ENCODE results near the gene VEPH1. TPM values are rescaled to one million over a fixed set of nuclear protein-coding genes. Genes with fewer than 3 reads are reported as not detected.

Gene VEPH1
- total and polyA plus RNA-seq, 9 of the 15 experiments (the other 6 are each of a cell fraction or from before 2014, with no cell fraction given), result 4.5 to 15.6 (median 5.8) TPM

GRCh38 chr3:157300981-157301663, 202.1 kb downstream of the VEPH1 start (continued):
- no peak for TF ChIP-seq ARHGAP35 (IDR thresholded peaks at IDR 0.05; ENCODE audit: partially characterized antibody)
- TF ChIP-seq HBP1 (CRISPR knock-in tag; IDR thresholded peaks at IDR 0.05), result 0 out of 2 replicates have a peak, but pooled peaks have one; percentile 20
- no peak for TF ChIP-seq ESRRB (CRISPR knock-in tag; IDR thresholded peaks at IDR 0.05; ENCODE audit: borderline replicate concordance)
- 0 out of 2 replicates have a peak, but pooled peaks have one; percentile 34 for TF ChIP-seq ZNF197 (CRISPR knock-in tag; IDR thresholded peaks at IDR 0.05; ENCODE audit: low read depth)
- peak; percentile 85 for TF ChIP-seq ZNF311 (CRISPR knock-in tag; IDR thresholded peaks at IDR 0.05)
- TF ChIP-seq, protein P1, sequence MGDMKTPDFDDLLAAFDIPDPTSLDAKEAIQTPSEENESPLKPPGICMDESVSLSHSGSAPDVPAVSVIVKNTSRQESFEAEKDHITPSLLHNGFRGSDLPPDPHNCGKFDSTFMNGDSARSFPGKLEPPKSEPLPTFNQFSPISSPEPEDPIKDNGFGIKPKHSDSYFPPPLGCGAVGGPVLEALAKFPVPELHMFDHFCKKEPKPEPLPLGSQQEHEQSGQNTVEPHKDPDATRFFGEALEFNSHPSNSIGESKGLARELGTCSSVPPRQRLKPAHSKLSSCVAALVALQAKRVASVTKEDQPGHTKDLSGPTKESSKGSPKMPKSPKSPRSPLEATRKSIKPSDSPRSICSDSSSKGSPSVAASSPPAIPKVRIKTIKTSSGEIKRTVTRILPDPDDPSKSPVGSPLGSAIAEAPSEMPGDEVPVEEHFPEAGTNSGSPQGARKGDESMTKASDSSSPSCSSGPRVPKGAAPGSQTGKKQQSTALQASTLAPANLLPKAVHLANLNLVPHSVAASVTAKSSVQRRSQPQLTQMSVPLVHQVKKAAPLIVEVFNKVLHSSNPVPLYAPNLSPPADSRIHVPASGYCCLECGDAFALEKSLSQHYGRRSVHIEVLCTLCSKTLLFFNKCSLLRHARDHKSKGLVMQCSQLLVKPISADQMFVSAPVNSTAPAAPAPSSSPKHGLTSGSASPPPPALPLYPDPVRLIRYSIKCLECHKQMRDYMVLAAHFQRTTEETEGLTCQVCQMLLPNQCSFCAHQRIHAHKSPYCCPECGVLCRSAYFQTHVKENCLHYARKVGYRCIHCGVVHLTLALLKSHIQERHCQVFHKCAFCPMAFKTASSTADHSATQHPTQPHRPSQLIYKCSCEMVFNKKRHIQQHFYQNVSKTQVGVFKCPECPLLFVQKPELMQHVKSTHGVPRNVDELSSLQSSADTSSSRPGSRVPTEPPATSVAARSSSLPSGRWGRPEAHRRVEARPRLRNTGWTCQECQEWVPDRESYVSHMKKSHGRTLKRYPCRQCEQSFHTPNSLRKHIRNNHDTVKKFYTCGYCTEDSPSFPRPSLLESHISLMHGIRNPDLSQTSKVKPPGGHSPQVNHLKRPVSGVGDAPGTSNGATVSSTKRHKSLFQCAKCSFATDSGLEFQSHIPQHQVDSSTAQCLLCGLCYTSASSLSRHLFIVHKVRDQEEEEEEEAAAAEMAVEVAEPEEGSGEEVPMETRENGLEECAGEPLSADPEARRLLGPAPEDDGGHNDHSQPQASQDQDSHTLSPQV (IDR thresholded peaks at IDR 0.05), result peak; percentile 12; the same call in 1 of the 2 replicates
- no peak for TF ChIP-seq CBX1 (IDR thresholded peaks at IDR 0.05; ENCODE audit: low read depth)
- peak; percentile 41 for TF ChIP-seq ZNF589 (CRISPR knock-in tag; IDR thresholded peaks at IDR 0.05; ENCODE audit: low read depth)
- TF ChIP-seq KAT7 (CRISPR knock-in tag; IDR thresholded peaks at IDR 0.05; ENCODE audit: borderline replicate concordance), result no peak
- no peak for TF ChIP-seq NONO (IDR thresholded peaks at IDR 0.05; ENCODE audit: low read depth in 2 of 2, low read length in 1 of 2)
- TF ChIP-seq NR4A1 (CRISPR knock-in tag; IDR thresholded peaks at IDR 0.05), result no peak
- peak; percentile 83 for TF ChIP-seq NR4A1 (tag; IDR thresholded peaks at IDR 0.05)
- TF ChIP-seq, protein P2, sequence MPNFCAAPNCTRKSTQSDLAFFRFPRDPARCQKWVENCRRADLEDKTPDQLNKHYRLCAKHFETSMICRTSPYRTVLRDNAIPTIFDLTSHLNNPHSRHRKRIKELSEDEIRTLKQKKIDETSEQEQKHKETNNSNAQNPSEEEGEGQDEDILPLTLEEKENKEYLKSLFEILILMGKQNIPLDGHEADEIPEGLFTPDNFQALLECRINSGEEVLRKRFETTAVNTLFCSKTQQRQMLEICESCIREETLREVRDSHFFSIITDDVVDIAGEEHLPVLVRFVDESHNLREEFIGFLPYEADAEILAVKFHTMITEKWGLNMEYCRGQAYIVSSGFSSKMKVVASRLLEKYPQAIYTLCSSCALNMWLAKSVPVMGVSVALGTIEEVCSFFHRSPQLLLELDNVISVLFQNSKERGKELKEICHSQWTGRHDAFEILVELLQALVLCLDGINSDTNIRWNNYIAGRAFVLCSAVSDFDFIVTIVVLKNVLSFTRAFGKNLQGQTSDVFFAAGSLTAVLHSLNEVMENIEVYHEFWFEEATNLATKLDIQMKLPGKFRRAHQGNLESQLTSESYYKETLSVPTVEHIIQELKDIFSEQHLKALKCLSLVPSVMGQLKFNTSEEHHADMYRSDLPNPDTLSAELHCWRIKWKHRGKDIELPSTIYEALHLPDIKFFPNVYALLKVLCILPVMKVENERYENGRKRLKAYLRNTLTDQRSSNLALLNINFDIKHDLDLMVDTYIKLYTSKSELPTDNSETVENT (CRISPR knock-in tag; IDR thresholded peaks at IDR 0.05), result no peak
- TF ChIP-seq E2F8 (IDR thresholded peaks at IDR 0.05; ENCODE audit: low read depth, partially characterized antibody), result no peak
- TF ChIP-seq HNRNPK (IDR thresholded peaks at IDR 0.05; ENCODE audit: low read depth, low read length, poor library complexity, severe bottlenecking), result no peak
- no peak for TF ChIP-seq ZNF41 (CRISPR knock-in tag; conservative IDR thresholded peaks at IDR 0.05)
